SK-N-SH (cell line): Measurements from ENCODE around the gene KIFAP3.
"Not testable (repeated sequence)": the region's sequence is repeated elsewhere in the genome, so short reads cannot be mapped to it uniquely, and the experiment has no call there.

Experiments used
- CHD2 ChIP-seq: fragments of 150-350 bp; IDR thresholded peaks from 2 replicates; pipeline ENCODE4 v1.6.1; 2018; ENCODE audit warnings: low read length; ENCODE audit not compliant: partially characterized antibody
- EP300 ChIP-seq, 2 experiments: IDR thresholded peaks; 2 replicates each; pipeline versions ENCODE4 v1.4.0 to v1.6.1; 2012; ENCODE audit warnings: borderline replicate concordance in 1 of 2, low read depth in 1 of 2, low read length in 1 of 2
- FOXJ3 ChIP-seq: sonication (generic); formaldehyde crosslinking; IDR thresholded peaks from 2 replicates; pipeline ENCODE4 v1.5.1; 2020; ENCODE audit warnings: mild to moderate bottlenecking, missing genetic modification reagents
- GABPA ChIP-seq: IDR thresholded peaks from 2 replicates; pipeline ENCODE4 v1.4.0; 2012; ENCODE audit warnings: low read depth, mild to moderate bottlenecking
- JUND ChIP-seq: IDR thresholded peaks from 2 replicates; pipeline ENCODE4 v1.4.0; 2012
- NRF1 ChIP-seq: IDR thresholded peaks from 2 replicates; pipeline ENCODE4 v1.6.1; 2012; ENCODE audit warnings: low read depth, mild to moderate bottlenecking, low read length
- POLR2AphosphoS5 ChIP-seq: IDR thresholded peaks from 2 replicates; pipeline ENCODE4 v1.6.1; 2012; ENCODE audit warnings: low read depth, low read length
- RAD21 ChIP-seq: IDR thresholded peaks from 2 replicates; pipeline ENCODE4 v1.6.1; 2012; ENCODE audit warnings: mild to moderate bottlenecking, low read length
- RFX5 ChIP-seq: IDR thresholded peaks from 2 replicates; pipeline ENCODE4 v1.6.1; 2012; ENCODE audit warnings: mild to moderate bottlenecking, improper control_type of control experiment, low read length
- TAF1 ChIP-seq: IDR thresholded peaks from 2 replicates; pipeline ENCODE4 v1.6.1; 2012; ENCODE audit warnings: low read depth, mild to moderate bottlenecking, low read length, moderate library complexity, borderline replicate concordance
- YY1 ChIP-seq: IDR thresholded peaks from 2 replicates; pipeline ENCODE4 v1.4.0; 2012; ENCODE audit warnings: low read depth, mild to moderate bottlenecking
- TF ChIP-seq, protein P1 (sequence below): fragments of 200-600 bp; sonication (generic); IDR thresholded peaks from 2 replicates; pipeline ENCODE4 v1.6.1; 2017; ENCODE audit warnings: antibody characterized with exemption, mild to moderate bottlenecking, moderate library complexity
- TF ChIP-seq, protein P2 (sequence below): IDR thresholded peaks from 2 replicates; pipeline ENCODE4 v1.6.1; 2012; ENCODE audit warnings: mild to moderate bottlenecking, low read depth, low read length, moderate library complexity

DNA sequence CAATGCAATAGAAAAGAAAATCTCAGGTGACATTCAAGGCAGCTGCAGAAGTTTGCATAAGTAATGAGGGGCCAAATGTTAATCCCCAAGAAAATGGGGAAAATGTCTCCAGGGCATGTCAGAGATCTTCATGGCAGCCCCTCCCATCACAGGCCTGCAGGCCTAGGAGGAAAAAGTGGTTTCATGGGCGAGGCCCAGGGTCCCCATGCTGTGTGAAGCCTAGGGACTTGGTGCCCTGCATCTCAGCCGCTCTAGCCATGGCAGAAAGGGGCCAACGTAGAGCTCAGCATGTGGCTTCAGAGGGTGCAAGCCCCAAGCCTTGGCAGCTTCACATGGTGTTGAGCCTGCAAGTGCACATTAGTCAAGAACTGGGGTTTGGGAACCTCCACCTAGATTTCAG, 202.5 kb downstream of the KIFAP3 start:
- TF ChIP-seq POLR2AphosphoS5; RFX5; FOXJ3 (CRISPR knock-in tag); EP300 (IDR thresholded peaks at IDR 0.05; ENCODE audit: borderline replicate concordance in 1 of 2, low read depth in 1 of 2, low read length in 1 of 2); JUND; RAD21; GABPA; NRF1; CHD2; TAF1; YY1: not testable (repeated sequence)
- TF ChIP-seq, protein P1, sequence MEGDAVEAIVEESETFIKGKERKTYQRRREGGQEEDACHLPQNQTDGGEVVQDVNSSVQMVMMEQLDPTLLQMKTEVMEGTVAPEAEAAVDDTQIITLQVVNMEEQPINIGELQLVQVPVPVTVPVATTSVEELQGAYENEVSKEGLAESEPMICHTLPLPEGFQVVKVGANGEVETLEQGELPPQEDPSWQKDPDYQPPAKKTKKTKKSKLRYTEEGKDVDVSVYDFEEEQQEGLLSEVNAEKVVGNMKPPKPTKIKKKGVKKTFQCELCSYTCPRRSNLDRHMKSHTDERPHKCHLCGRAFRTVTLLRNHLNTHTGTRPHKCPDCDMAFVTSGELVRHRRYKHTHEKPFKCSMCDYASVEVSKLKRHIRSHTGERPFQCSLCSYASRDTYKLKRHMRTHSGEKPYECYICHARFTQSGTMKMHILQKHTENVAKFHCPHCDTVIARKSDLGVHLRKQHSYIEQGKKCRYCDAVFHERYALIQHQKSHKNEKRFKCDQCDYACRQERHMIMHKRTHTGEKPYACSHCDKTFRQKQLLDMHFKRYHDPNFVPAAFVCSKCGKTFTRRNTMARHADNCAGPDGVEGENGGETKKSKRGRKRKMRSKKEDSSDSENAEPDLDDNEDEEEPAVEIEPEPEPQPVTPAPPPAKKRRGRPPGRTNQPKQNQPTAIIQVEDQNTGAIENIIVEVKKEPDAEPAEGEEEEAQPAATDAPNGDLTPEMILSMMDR = not testable (repeated sequence)
- TF ChIP-seq, protein P2, sequence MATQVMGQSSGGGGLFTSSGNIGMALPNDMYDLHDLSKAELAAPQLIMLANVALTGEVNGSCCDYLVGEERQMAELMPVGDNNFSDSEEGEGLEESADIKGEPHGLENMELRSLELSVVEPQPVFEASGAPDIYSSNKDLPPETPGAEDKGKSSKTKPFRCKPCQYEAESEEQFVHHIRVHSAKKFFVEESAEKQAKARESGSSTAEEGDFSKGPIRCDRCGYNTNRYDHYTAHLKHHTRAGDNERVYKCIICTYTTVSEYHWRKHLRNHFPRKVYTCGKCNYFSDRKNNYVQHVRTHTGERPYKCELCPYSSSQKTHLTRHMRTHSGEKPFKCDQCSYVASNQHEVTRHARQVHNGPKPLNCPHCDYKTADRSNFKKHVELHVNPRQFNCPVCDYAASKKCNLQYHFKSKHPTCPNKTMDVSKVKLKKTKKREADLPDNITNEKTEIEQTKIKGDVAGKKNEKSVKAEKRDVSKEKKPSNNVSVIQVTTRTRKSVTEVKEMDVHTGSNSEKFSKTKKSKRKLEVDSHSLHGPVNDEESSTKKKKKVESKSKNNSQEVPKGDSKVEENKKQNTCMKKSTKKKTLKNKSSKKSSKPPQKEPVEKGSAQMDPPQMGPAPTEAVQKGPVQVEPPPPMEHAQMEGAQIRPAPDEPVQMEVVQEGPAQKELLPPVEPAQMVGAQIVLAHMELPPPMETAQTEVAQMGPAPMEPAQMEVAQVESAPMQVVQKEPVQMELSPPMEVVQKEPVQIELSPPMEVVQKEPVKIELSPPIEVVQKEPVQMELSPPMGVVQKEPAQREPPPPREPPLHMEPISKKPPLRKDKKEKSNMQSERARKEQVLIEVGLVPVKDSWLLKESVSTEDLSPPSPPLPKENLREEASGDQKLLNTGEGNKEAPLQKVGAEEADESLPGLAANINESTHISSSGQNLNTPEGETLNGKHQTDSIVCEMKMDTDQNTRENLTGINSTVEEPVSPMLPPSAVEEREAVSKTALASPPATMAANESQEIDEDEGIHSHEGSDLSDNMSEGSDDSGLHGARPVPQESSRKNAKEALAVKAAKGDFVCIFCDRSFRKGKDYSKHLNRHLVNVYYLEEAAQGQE = not testable (repeated sequence)
